Right hindlimb (tissue), 1 donor: ENCODE measurements around the gene AGAP2.

Source experiments
- DNase-seq: peaks from one replicate; pipeline ENCODE4 v3.0.0-alpha.2; 2018

AGAP2 gene

GRCh38 chr12:57735952-57736740 lies 2.4 kb downstream of the AGAP2 start:
- peak; percentile 77 for DNase-seq

- DNase-seq = peak; percentile 84
Observed at GRCh38 chr12:57735198-57735855, 3.2 kb downstream of the AGAP2 start.

DNA sequence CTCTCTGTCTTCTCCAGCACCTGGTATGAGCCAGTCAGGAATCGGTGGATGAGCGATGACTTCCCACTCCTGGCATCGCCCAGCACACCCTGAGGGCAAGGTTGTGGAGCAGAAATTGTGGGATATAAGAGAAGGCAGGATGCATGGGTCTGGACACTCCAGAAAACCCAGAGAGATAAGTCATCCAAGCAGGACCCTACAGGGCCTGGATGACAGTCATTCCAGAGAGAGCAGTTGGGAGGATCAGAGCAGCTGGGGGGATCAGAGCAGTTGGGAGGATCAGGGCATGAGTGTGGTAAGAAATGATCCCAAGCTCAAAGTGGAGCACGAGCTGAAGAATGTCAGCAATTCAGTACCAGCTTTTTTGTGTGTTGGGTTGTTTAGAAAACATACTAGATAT lies 4.0 kb downstream of the AGAP2 start:
- no peak for DNase-seq

GRCh38 chr12:57733928-57734327 lies 4.6 kb downstream of the AGAP2 start:
- DNase-seq = no peak

DNA sequence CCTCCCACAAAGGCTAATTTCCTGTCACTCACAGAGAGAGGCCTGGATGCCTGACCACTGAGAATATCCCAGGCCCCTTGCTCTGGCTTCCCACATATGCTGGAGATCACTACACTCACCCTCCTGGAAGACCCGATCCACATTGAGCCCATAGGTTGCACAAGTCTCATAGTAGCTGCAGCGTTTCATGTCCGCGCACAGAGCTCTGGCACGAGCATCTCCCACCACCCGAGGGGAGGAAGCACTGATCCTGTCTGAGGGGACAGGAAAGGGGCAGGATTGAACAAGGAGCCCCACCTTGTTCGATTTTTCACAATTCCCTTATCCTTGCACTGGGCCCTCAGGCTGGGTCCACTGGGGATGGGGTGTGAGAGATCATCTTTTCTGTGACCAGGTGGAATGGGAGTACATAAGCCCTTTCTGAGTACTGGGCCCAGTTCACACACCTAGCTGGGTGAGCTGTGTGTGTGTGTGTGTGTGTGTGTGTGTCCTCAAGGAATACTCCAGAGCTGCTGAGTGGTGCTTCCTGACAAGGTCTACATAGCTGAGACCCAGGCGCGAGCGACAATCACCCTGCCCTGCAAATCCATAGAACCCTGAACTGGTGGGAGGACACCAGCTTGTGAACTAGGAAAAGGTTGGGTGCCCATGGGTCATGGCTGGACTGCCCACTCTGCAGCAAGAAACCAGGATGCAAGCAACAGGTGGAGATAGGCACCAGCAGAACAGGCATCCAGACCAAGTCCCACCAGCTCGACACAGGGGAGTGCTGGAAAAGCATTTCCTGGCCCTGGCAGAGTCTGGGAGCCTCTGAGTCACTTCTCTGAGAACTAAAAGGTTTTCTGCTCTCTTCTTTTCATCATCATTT lies 5.6 kb downstream of the AGAP2 start:
- DNase-seq = no peak

DNA sequence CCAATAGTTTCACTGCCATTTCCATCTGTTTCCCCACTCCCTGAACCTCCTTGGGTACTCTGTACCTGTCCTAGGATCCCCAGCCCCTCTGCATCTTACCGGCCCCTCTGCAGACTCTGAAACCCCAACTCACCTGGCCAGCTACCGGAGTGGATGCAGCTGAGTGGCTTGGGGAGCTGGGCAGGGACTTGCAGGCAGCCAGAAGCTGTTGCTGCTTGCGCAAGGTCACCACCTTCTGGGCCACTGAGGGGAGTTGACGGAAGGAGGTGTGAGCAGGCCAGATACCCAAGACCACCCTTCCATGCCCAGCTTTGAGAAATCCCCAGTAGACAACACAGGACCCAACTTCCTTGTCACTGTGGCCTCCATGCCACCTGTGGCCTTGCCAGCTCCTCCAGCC lies 6.3 kb downstream of the AGAP2 start:
- no peak for DNase-seq

DNA sequence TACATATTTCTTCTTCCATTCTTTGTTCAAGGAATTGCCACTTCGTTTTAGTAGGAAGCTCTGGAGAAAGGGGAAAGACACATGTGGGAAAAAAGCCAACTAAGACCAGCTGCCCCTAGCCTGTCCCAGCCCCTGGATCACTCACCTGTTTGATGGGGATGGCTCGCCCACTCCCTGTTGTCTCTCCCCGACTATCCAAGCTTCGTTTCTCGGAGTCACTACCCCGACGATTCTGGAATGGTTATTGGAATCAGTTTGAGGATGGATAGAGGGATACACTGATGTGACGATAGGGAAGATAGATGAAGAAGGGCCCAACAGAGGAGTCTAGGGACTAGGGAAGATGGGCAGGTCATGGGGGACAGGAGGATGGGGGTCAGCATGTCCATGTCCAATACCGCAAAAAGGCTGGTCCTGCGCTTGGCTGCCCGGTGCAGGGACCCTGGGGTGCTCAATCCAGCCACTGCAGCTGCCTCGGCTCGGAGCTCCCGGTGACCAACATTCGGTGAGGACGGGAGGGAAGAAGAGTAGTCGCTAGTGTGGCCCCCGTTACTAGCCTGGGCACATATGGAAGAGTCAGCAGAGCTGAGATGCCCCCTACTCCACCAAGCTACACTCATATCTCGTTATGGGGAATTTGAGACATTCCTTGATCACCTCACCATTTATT lies 7.0 kb downstream of the AGAP2 start:
- DNase-seq = no peak

DNA sequence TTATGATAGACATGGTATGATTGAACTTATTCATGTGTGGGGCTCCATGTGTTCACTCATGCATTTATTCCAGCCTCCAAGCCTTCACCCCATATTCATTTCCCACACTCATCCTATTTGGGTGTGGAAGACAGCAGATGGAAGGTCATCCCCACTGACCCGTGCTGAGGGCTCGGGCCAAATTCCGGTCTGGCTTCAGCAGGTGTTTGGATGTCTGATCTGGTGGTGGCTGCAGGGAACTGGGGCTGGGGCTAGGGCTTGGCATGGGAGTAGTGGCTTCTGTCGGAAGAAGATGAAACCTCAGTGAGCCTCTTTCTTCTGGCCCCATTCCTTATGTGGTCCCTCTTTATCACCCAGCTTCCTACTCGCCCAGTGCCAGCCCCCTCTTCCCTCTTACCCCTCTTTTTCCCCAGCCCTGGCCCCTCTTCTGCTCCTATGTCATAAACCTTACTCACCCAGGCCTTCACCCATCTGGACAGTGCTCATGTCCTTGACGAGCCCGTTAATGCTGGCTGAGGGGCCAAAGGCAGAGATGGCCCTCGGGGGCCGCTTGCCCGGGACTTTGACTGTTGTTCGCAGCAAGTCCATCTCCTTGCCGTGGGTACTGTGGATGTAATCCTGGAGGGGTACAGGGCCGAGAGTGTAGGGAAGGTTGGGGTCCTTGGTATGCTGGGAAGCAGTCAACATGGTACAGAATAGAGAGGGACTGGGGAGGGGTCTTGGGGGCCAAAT lies 8.0 kb downstream of the AGAP2 start:
- no peak for DNase-seq

DNA sequence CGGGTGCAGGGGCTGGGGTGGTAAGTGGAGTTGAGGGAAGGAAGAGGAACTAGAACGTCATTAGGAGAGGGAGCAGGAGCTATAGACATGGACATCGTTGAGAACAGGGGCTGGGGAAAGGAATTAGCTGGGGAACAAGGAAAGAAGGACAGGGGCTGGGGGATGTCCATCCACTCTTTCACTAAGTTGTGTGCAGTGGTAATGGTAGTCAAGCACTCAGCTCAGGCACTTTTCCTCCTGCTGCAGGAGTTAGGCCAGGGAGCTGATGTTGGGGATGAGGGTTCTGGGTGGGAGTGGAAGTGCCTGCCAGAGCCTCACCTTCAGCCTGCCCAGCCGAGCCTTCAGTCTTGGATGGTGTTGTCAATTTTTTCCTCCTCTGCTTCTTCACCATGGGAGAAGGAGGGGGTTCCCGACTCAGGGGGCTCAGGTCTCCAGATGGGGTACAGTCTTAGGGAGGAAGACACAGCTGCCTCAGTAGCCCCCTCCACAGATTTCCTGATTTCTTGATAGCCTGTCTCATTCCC lies 9.2 kb downstream of the AGAP2 start:
- no peak for DNase-seq

- no peak for DNase-seq
Observed at GRCh38 chr12:57727758-57728395, 10.7 kb downstream of the AGAP2 start.

DNA sequence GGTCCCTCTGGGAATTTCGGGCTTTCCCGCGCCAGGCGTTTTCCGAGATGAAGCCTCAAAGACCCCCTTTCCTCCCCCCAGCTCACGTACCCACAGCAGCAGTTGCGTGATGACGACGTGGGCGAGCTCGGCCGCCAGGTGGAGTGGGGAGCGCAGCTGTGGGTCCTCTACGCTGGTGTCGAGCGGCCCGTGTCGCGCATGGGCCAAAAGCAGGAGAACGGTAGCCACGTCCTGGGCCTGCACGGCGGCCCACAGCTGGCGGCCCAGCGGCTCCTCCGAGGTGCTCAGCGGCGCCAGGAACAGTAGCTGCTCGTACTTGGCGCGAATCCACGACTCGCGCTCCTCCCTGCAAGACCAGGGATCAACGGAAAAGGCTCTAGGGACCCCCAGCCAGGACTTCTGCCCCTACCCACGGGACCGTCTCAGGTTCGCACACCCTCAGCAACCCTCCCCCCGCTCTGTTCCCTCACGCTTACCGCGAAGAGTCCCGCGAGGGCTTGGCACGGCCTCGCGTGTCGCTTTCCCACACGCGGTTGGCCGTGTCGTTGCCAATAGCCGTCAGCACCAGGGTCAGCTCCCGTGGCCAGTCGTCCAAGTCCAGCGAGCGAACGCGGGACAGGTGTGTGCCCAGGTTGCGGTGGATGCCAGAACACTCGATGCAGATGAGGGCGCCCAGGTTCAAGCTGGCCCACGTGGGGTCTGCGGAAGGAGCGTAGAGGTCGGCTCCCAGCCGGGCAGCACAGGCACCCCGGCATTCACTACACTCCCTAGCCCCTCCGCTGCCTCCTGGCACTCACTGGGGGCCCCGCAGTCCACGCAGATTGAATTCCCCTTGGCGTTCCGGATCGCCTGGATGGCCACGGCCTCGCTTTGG lies 11.4 kb downstream of the AGAP2 start:
- DNase-seq = peak; percentile 65

GRCh38 chr12:57726151-57726883 lies 12.2 kb downstream of the AGAP2 start:
- peak; percentile 79 for DNase-seq

DNA sequence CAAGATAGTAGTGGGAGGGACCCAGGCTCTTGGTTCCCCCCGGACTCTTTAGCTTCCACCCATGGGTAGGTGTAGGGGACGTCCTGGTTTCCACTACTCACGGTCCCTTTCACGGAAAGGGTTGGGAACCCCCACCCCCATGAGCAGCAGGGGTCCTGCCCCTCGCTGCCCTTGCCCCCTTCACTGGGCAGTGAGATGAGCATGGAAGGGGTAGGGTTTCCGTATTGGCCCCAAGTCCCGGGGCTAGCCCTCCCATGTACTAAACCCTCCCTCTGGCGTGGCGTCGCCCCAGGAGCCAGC lies 12.7 kb downstream of the AGAP2 start:
- DNase-seq = no peak

GRCh38 chr12:57724936-57725740 lies 13.4 kb downstream of the AGAP2 start:
- no peak for DNase-seq

DNA sequence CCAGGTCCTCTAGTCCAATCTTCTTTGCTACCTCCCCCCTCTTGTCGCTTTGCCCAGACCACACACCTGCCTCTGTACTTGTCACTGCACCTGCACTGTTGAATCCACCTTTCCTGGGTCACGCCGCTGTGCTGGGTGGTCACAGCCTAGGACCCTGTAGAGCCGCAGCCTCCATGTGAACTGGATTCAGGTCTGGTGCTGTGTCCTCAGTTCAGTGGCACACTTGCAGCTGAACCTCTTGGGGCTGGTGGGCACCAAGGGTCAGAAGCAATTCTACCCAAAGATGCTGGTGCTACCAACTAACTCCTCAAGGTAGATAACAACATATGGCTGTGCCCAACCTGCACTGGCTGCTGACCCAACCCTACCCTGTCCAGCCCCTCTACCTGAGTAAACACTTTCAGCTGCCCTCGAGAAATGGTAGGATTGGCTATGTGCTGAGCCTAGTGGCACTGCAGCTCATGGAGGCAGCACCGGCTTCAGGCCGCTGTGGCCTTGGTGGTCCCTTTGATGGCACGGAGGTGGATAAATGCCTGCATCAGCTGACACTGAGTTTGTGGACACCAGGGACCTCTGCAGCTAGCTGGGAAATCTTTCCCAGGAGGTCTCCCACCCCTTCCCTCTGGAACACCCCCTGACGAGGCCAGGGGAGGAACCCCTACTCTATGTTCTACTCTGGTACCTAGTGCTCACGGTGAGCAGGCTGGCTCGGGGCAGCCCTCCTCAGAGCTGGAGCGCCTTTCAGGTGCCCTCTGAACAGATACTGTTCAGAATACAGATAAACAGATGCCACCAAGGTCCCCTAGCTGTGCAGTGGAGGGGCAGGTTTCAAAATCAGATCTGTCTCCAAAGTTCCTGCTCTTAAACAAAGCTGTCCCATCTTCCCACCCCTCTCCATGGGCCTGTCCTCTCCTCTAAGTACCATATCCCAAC lies 14.3 kb downstream of the AGAP2 start:
- DNase-seq = no peak

GRCh38 chr12:57723630-57723962 lies 14.9 kb downstream of the AGAP2 start:
- no peak for DNase-seq

DNA sequence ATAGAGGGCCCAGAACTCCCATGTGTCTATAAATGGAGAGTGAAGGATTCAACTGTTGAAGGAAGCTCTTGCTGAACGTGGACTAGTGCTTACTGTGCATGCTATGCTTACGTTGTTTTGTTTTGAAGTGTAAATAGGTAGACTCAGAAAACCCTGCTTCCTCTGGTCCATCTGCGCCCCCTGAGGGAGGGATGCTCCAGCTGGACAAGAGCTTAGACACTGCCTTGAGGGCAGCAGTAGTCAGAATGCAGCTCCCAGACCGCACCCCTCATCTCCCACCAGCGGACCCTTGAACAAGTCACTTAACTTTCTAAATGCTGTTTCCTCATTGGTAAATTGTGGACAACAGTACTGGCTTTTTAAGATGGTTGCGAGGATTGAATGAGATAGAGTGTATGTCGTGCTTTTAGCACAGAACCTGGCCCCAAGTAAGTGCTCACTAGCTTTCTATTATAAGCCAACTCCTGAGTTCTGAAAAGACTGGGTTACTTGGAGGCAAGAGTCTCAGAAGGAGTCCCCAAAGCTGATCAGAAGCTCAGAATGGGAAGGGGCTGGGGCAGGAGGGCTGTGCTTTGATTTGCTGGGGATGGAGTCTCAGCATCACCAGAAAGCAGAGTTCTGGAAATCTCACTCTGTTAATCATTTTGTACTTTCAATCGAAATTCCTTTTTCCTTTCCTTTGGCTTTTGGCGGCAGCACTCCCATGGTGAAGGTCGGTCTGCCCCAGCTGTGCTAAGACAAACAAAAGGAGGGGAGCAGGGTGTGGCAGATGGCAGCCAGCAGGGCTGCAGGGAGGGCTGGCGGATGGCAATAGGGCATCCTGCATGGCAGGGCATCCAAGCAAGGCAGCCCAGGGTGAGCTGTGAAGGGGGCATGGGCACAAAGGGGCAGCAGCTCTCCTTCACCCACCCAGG lies 15.6 kb downstream of the AGAP2 start:
- no peak for DNase-seq
